Measurements from ENCODE around the gene TCL1B. TPM values are rescaled to one million over a fixed set of nuclear protein-coding genes. Genes with fewer than 3 reads are reported as not detected.

The TCL1B gene
- total and polyA plus RNA-seq, 2 of the 8 experiments (the other 6 are each of a cell fraction or from before 2014, with no cell fraction given) = 9.6 to 11.5 TPM

GRCh38 chr14:95660651-95661515, 25.3 kb upstream of the TCL1B start (continued):
- TF ChIP-seq CHD7 (IDR thresholded peaks at IDR 0.05; ENCODE audit: insufficient replicate concordance, low read length) = no peak
- TF ChIP-seq TAF7 (optimal IDR thresholded peaks at IDR 0.05; ENCODE audit: borderline replicate concordance, low read depth, low read length) = no peak
- no peak for TF ChIP-seq CTCF (IDR thresholded peaks at IDR 0.05; ENCODE audit: control extremely low read depth in 1 of 3, insufficient read depth in 1 of 3, low read depth in 1 of 3, low read length in 3 of 3)
- TF ChIP-seq SP2 (IDR thresholded peaks at IDR 0.05; ENCODE audit: low read length) = no peak
- no peak for TF ChIP-seq KDM1A (IDR thresholded peaks at IDR 0.05; ENCODE audit: borderline replicate concordance, low read length)
- TF ChIP-seq RAD21 (IDR thresholded peaks at IDR 0.05 in 1 of 2, conservative IDR thresholded peaks at IDR 0.05 in 1 of 2; ENCODE audit: low read depth in 2 of 2, low read length in 2 of 2) = no peak
